AG20443 (cell line): Measurements from ENCODE around the gene EGLN2.
"Not testable (repeated sequence)": the region's sequence is repeated elsewhere in the genome, so short reads cannot be mapped to it uniquely, and the experiment has no call there.

ENCODE experiments used
- DNase-seq: peaks from one replicate; pipeline ENCODE4 v3.0.0; 2012; ENCODE audit warnings: low spot score, mixed read lengths

The EGLN2 gene

DNA sequence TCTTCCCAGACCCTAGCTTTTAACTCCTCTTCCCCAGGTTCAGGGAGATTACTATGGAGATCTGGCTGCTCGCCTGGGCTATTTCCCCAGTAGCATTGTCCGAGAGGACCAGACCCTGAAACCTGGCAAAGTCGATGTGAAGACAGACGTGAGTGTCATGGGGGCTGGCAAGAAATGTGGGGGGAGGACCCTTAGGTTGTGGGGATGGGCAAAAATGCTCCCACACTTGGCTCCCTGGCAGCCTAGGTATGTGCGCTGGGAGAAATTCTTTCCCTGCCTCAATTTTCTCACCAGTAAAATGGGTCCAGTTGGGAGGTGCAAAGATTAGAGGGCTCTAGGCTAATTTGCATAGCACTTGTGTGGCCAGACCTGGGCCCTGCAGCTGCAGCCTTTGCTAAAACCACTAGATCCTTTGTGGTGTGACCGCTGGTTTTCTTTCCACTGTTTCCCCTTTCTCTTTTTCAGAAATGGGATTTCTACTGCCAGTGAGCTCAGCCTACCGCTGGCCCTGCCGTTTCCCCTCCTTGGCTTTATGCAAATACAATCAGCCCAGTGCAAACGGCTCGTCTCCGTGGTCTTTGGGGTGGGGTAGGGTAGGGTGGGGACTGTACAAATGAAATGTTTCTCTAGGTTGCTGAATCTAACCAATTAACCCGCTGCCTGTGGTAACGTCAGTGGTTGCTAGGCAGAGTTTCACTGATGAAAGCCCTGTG lies 21.9 kb upstream of the EGLN2 start:
- DNase-seq, result peak; percentile 88

DNA sequence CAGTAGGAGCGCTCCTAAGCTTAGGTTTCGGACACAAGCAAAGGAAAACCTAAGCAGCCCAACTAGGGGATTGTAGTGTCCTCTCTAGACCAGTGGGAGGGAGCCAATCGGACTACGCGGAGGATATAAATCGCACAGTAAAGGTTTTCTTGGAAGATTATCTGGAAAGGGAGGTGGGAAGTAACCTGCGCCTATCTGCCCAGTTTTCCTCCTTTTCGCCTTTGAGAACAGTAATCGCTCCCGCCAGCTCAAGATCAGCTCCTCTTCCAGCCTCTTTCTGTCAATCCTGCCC lies 21.4 kb upstream of the EGLN2 start:
- no peak for DNase-seq

DNA sequence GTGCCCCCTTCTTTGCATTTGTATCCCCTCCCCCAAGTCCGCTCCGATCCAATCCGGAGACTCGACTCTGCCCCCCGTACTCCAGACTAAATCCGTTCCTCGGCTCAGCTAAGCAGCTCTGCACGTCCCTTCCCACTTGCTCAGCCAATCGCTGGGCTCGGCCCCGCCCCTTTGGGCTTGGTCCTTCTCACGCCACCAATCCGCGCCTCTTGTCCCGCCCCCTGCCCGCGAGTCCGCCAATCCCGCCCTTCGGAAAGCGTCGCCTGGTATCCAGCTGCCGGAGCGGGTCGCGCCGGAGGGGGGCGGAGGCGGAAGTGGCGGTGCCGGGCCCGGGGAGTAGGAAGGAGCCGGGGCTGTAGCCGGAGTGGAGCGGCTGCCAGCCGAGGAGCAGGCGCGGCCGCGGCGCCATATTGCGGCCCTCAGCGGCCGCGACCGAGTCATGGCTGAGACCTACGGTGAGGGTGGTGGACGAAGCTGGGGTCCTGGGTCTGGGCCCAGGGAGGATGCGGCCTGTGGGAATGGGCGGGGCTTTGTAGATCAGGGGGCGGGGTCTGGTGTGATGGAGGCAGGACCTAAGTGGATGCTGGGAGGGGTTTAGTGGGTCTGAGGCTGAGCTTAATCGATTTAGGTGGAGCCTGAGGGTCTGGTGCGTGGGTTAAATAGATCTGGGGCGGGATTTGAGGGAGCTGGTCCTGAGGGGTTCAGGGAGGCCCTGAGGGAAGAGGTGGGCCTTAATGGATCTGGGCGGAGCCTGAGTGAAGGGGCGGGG lies 20.9 kb upstream of the EGLN2 start, which contains the start of gene RAB4B:
RAB4B (plus strand) TSS at position 311 of the 769 bp plus-strand sequence; CDS start at position 440, 129 bp downstream.
- DNase-seq, result peak; percentile 98

DNA sequence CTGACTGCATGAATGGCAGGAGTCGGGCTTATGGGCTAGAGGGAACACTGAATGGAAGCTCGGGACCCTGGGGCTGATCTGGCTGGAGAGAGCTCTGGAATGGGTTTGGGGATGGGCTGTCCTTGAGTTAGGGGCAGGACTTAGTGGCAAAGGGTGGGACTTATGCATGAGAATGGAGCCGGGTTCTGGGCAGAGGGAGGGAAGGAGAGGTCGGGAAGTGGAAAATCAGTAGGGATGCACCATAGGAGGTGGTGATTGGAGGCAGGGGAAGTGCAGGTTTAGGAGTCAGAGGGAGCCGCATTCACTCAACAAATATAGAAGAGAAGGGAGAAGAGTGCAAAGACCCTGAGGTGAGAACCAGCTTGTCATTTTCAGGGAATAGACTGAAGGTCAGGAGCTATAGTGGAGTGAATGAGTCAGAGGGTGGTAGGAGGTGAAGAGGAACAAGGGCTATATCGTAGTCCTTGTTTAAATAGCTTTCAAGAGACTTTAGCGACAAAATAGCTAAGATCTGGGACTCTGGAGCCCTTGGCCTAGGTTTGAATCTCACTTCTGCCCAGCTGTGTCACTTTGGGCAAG lies 20.2 kb upstream of the EGLN2 start:
- DNase-seq, result no peak

DNA sequence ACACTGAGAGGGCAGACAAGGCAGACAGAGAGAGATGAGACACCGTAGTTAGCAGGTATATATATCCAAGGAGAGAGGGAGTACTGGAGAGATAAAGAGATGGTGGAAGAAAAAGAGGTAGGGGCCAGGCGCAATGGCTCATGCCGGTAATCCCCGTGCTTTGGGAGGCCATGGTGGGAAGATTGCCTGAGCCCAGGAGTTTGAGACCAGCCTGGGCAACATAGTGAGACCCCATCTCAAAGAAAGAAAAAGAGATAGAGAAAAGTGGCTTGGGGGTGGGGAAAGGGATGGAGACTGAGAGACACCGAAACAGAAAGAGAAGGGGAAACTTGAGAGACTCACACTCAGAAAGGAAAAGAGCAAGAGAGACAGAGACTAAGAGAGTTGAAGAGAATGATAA lies 18.4 kb upstream of the EGLN2 start:
- DNase-seq, result no peak

DNA sequence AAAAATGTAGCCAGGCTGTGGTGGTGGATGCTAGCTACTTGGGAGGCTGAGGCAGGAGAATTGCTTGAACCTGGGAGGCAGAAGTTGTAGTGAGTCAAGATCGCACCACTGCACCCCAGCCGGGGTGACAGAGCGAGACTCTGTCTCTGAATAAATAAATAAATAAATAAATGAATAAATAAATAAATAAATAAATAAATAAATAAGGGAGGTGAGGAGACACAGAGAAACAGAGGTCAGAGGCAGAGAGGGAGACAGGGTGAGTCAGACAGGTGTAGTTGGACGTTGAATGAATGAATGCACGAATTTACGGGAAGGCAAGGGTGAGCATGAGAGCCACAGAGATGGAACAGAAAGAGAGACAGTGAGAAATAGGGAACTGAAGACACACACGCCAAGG lies 17.9 kb upstream of the EGLN2 start:
- DNase-seq, result no peak

DNA sequence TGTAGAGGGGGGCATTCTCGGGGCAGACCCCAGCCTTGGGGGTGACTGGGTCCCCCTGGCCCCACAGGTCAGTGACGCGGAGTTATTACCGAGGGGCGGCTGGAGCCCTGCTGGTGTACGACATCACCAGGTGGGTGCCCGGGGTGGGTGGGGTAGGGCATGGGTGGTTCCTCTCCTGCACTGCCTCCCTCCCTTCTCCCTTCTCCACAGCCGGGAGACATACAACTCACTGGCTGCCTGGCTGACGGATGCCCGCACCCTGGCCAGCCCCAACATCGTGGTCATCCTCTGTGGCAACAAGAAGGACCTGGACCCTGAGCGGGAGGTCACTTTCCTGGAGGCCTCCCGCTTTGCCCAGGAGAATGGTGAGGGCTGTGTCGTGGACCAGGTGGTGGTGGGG lies 15.3 kb upstream of the EGLN2 start:
- no peak for DNase-seq

DNA sequence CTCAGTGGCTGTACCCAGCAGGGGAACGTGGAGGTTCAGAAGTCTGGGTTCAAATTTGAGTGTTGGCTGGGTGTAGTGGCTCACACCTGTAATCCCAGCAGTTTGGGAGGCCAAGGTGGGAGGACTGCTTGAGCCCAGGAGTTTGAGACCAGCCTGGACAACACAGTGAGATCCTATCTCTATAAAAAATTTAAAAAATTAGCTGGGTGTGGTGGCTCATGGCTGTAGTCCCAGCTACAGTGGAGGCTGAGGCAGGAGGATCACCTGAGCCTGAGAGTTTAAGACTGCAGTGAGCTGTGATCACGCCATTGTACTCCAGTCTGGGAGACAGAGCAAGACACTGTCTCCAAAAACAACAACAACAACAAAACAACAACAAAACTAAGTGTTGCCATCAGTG lies 14.8 kb upstream of the EGLN2 start:
- not testable (repeated sequence) for DNase-seq

DNA sequence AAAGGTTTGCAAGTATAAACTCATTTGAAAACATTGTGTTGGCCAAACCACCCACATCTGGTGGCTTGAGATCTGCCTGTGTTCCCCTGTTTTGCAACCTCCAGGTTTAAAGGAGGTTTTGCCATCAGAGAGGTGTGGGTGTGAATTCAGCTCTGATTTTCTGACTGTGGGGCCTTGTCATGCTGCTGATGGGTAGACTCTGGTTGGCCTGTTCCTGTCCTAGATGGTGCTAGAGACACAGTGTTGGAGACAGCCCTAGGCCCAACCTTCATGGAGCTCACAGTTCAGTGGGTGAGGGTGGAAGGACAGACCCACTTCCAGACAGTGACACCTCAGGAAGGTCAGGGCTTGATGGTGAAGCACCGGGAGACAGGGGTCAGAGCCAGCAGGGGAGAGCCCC lies 13.5 kb upstream of the EGLN2 start:
- no peak for DNase-seq

DNA sequence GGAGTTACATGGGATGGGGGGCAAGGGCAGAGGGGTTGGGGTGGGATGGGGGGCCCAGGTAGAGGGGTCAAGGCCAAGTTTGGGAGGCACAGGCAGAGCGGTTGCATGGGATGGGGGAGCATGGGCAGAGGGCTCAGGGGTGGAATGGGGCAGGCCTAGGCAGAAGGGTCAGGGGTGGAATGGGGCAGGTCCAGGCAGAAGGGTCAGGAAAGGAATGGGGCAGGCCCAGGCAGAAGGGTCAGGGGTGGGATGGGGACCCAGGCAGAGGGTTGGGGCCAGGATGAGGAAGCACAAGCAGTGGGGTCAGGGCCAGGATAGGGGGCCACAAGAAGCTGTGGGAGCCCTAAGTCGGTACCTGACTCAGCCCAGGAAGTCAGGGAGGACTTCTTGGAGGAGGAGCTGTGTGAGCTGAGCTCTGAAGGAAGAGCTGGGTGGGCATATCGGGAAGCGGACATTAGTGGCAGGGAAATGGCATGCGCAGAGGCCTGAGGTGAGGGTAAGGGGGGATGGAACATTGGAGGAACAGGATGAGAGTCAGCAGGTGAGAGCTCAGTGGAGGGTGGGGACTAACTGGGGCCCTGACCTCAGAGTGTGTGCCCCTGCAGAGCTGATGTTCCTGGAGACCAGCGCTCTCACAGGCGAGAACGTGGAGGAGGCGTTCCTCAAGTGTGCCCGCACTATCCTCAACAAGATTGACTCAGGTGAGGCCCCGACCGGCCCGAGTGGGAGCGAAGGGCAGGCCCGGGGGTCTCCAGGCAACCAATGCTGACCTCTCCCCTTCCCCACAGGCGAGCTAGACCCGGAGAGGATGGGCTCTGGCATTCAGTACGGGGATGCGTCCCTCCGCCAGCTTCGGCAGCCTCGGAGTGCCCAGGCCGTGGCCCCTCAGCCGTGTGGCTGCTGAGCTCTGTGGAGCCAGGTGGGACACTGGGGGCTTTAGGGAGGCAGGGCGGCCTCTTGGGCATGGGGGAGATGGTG lies 12.6 kb upstream of the EGLN2 start:
- DNase-seq, result no peak

DNA sequence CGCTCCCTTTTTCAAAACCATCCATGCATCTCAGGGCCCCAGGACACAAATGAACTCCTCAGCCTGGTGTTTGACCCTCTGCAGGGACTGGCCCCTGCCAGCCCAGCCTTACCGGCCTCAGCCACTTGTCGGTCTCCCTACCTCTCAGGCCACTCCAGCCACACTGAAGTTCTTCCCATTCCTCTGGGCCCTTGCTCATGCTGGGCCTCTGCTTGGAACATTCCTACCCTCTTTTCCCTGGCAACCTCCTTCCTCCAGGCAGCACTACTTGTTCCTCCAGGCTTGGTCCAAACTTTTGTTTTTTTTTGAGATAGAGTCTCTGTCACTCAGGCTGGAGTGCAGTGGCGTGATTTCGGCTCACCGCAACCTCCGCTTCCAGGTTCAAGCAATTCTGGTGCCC lies 7.6 kb upstream of the EGLN2 start:
- no peak for DNase-seq

DNA sequence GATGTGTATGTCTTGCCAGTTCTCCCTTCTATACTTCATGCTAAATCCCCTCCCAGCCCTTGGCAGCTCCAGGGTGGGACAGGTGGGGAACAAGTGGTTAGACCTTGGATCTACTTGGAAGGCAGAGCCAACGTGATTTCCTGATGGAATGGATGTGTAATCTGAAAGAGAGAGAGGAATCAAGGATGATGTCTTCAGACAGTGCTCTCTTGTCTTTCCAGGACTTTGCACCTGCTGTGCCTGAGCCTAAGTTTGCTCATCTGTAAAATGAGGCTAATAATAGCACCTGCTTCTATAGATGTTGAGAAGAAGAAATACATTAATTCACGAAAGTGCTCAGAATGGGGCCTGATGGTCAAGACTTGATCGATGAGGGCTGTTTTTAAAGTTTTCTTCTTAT lies 7.0 kb upstream of the EGLN2 start:
- no peak for DNase-seq

DNA sequence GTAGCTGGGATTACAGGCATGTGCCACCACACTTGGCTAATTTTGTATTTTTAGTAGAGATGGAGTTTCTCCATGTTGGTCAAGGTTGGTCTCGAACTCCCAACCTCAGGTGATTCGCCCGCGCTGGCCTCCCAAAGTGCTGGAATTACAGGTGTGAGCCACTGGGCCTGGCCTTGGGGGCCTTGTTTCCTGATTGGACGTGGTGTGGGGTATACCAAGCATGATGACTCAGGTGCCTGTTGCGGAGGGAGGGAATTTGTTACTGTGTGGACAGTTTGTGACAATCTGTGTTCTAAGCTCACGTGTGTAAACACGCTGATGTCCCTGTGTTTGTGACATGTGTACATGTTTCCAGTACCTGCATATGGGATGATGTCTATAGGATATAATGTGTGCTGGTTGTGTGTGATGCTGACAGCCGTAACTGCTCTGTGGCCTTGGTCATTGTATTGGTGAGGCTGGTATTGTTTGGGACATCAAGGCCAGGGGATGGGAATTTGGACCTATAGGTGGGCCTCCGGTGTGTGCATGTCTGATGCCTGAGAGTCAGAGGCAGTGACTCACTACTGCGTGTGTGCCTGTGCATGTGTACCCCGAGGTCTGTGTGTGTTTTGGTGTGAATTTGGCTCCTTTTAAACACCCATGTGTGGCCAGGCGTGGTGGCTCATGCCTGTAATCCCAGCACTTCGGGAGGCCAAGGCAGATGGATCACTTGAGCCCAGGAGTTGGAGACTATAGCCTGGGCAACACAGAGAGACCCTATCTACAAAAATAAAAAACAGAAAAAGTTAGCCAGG lies 1.6 kb upstream of the EGLN2 start:
- DNase-seq, result no peak

DNA sequence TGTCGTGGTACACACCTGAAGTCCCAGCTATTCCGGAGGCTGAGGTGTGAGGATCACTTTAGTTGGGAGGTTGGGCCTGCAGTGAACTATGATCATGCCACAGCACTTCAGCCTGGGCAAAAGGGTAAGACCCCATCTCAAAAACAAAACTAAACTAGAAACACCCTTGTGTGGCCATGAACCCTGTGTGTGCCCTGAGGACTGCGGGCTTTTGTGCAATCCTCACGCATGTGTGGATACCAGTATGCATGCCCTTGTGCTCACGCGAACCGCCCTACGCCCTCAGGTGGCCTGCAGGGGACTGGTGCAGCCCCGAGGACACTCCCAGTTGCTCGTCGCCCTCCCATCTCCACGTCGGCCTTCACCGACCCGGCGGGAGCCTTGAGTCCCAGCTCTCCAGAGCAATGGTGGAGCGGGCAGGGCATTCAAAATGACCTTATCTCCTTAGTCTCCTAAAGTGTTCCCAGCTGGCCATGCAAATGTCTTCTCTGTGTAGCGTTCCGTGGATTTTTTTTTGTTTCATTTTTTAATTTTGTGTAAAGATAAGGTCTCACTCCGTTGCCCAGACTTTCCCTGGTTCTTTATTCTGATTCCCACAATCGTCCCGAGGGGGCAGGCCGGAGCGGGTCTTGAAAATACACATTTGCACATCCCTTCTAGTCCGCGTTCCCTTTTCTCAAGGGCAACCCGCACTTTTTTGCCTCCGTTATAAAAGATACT lies 868 bp upstream of the EGLN2 start:
- peak; percentile 79 for DNase-seq

DNA sequence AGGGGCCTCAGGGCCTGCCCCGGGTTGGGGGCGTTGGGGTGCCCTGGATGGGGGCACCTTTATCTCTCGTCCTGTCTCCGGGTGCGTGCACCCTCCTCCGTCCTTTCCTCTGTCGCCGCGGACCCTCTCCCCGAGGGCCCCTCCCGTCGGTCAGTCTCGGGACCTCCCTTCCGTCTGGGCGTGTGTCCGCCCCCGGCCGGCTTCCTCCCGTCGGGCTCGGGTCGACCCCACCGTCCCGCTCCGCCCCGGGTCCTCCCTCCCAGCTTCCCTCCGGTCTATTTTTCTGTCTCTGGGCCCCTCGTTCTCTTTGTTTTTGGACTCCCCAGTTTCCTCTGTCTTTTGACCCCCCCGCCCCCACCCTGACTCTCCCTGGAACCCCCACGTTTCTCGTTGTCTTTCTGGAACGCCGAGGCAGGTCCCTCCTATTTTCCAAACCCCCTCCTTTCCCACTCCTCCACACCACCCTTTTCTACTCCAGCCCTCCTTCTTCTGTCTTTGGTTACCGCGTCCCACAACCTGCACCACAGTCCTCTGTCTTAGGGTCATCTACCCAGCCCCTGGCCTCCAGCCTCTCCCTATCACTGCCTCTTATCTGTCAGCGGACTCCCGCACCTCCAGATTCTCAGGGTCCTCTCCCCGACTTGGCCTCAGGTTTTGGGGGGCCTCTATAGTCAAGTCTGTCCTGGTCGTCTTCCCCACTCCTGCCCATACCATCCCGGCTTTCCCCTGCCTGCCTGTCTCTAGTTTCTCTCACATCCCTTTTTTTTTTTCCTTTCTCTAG lies 757 bp downstream of the EGLN2 start:
- DNase-seq, result peak; percentile 31

DNA sequence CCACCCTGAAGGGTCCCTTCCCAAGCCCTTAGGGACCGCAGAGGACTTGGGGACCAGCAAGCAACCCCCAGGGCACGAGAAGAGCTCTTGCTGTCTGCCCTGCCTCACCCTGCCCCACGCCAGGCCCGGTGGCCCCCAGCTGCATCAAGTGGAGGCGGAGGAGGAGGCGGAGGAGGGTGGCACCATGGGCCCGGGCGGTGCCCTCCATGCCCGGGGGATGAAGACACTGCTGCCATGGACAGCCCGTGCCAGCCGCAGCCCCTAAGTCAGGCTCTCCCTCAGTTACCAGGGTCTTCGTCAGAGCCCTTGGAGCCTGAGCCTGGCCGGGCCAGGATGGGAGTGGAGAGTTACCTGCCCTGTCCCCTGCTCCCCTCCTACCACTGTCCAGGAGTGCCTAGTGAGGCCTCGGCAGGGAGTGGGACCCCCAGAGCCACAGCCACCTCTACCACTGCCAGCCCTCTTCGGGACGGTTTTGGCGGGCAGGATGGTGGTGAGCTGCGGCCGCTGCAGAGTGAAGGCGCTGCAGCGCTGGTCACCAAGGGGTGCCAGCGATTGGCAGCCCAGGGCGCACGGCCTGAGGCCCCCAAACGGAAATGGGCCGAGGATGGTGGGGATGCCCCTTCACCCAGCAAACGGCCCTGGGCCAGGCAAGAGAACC lies 1.5 kb downstream of the EGLN2 start:
- DNase-seq, result no peak

DNA sequence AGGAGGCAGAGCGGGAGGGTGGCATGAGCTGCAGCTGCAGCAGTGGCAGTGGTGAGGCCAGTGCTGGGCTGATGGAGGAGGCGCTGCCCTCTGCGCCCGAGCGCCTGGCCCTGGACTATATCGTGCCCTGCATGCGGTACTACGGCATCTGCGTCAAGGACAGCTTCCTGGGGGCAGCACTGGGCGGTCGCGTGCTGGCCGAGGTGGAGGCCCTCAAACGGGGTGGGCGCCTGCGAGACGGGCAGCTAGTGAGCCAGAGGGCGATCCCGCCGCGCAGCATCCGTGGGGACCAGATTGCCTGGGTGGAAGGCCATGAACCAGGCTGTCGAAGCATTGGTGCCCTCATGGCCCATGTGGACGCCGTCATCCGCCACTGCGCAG lies 2.0 kb downstream of the EGLN2 start:
- no peak for DNase-seq

DNA sequence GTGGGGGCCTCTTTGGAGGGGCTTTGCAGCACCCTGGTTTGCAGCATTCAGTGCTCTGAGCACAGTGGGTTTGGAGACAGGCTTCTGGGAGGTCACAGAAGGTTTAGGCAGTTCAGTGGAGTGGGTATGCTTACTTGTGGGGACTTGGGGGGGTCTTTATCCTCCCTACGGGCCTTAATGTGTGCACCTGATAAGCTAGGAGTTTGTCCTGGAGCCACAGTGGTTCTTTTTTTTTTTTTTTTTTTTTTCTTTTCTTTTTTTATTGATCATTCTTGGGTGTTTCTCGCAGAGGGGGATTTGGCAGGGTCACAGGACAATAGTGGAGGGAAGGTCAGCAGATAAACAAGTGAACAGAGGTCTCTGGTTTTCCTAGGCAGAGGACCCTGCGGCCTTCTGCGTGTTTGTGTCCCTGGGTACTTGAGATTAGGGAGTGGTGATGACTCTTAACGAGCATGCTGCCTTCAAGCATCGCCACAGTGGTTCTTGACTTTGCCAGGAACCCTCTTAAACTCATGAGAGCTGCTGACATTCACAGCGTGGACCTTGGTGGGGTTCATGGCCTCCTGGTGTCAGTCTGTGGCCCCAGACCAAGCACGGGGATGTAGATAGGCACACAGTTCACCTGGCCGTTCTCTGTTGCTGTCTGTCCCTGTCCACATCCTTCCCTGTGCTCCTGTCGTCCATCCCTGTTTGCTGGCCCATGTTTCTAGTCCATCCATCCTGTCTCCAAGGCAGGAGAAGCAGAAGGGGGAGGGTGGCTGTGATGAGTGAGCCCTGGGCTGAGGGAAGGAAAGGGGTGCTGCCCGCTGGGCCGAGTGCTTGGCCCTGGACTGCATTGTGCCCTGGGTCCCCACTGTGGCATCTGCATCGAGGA lies 2.7 kb downstream of the EGLN2 start:
- DNase-seq, result no peak
